CD14-positive monocyte (primary cell): ENCODE measurements around the gene PSMD3. TPM values are rescaled to one million over a fixed set of nuclear protein-coding genes. Genes with fewer than 3 reads are reported as not detected.

Experiments
- DNase-seq, 3 donors: peaks; one replicate each; pipeline ENCODE4 v3.0.0-alpha.2; 2011 to 2022
- H2AFZ ChIP-seq: 2 replicates; pipeline ENCODE4 v1.6.0; 2012; ENCODE audit warnings: mild to moderate bottlenecking, low read depth, low read length, inconsistent platforms; ENCODE audit not compliant: insufficient read depth, poor library complexity, severe bottlenecking
- H3K27ac ChIP-seq, 2 donors: 1 replicate in 1 of 2; 2 replicates in 1 of 2; pipeline ENCODE4 v1.5.1; 2012 to 2013; ENCODE audit warnings: low read length in 2 of 2, control low read depth in 1 of 2, inconsistent platforms in 1 of 2, low read depth in 1 of 2, mild to moderate bottlenecking in 1 of 2
- H3K27me3 ChIP-seq, 2 donors: one replicate each; pipeline versions ENCODE4 v1.6.0 to v1.6.1; 2011 to 2013; ENCODE audit warnings: low read length in 2 of 2; ENCODE audit not compliant: control insufficient read depth in 2 of 2, insufficient read depth in 2 of 2
- H3K36me3 ChIP-seq, 2 donors: replicated peaks in 1 of 2; 1 replicate in 1 of 2; 2 replicates in 1 of 2; pipeline versions ENCODE4 v1.5.1 to v1.6.1; 2012 to 2013; ENCODE audit warnings: low read length in 2 of 2, control low read depth in 1 of 2, inconsistent platforms in 1 of 2, mild to moderate bottlenecking in 1 of 2; ENCODE audit not compliant: insufficient read depth in 2 of 2, control insufficient read depth in 1 of 2
- H3K4me1 ChIP-seq, 2 donors: 1 replicate in 1 of 2; 2 replicates in 1 of 2; pipeline versions ENCODE4 v1.5.1 to v1.6.1; 2012 to 2013; ENCODE audit warnings: low read length in 2 of 2, control low read depth in 1 of 2, inconsistent platforms in 1 of 2, mild to moderate bottlenecking in 1 of 2, moderate library complexity in 1 of 2; ENCODE audit not compliant: insufficient read depth in 2 of 2, control insufficient read depth in 1 of 2
- H3K4me2 ChIP-seq: replicated peaks from 2 replicates; pipeline ENCODE3; 2012; ENCODE audit warnings: low read length, moderate library complexity, mild to moderate bottlenecking; ENCODE audit not compliant: poor library complexity, severe bottlenecking; ENCODE audit errors: extremely low read depth
- H3K4me3 ChIP-seq, 3 experiments: fragments of 200-600 bp in 1 of 3; sonication (generic) in 1 of 3; replicated peaks in 1 of 3; 1 replicate in 2 of 3; 2 replicates in 1 of 3; pipeline ENCODE4 v1.5.1; 2011 to 2013; ENCODE audit warnings: low read length in 3 of 3, mild to moderate bottlenecking in 3 of 3, control low read depth in 2 of 3, low read depth in 2 of 3, inconsistent platforms in 1 of 3, moderate library complexity in 1 of 3
- H3K79me2 ChIP-seq: 2 replicates; pipeline ENCODE4 v1.6.0; 2012; ENCODE audit warnings: mild to moderate bottlenecking, control low read depth, inconsistent platforms, low read length, moderate library complexity; ENCODE audit not compliant: insufficient read depth
- H3K9ac ChIP-seq: 2 replicates; pipeline ENCODE4 v1.6.0; 2017; ENCODE audit warnings: low read length, mild to moderate bottlenecking; ENCODE audit not compliant: insufficient read depth, poor library complexity, severe bottlenecking
- H3K9me3 ChIP-seq, 2 donors: replicated peaks in 1 of 2; 1 replicate in 1 of 2; 2 replicates in 1 of 2; pipeline versions ENCODE4 v1.5.1 to v1.6.1; 2012 to 2013; ENCODE audit warnings: low read length in 2 of 2, control low read depth in 1 of 2; ENCODE audit not compliant: control insufficient read depth in 1 of 2, insufficient read depth in 1 of 2
- H4K20me1 ChIP-seq: 2 replicates; pipeline ENCODE4 v1.6.0; 2012; ENCODE audit warnings: mild to moderate bottlenecking, low read length, control low read depth, moderate library complexity; ENCODE audit not compliant: insufficient read depth
- H3K27ac Mint-ChIP-seq, 7 donors: one replicate each; pipeline ENCODE4 v1.8.0; 2020; ENCODE audit warnings: mild to moderate bottlenecking in 7 of 7, mixed read lengths in 7 of 7, moderate library complexity in 6 of 7, inconsistent platforms in 2 of 7
- H3K27me3 Mint-ChIP-seq, 3 donors: one replicate each; pipeline ENCODE4 v1.8.0; 2021 to 2022; ENCODE audit warnings: low read depth in 3 of 3, mild to moderate bottlenecking in 3 of 3, mixed read lengths in 3 of 3, moderate library complexity in 3 of 3, inconsistent platforms in 1 of 3
- H3K36me3 Mint-ChIP-seq, 2 donors: one replicate each; pipeline ENCODE4 v1.8.0; 2020; ENCODE audit warnings: mixed read lengths in 2 of 2, inconsistent platforms in 1 of 2, mild to moderate bottlenecking in 1 of 2
- H3K4me1 Mint-ChIP-seq: one replicate; pipeline ENCODE4 v1.8.0; 2020; ENCODE audit warnings: mild to moderate bottlenecking, mixed read lengths
- H3K4me3 Mint-ChIP-seq, 2 donors: one replicate each; pipeline ENCODE4 v1.8.0; 2020; ENCODE audit warnings: mild to moderate bottlenecking in 2 of 2, mixed read lengths in 2 of 2, moderate library complexity in 1 of 2
- H3K9me3 Mint-ChIP-seq, 7 donors: one replicate each; pipeline ENCODE4 v1.8.0; 2020 to 2022; ENCODE audit warnings: mixed read lengths in 7 of 7, mild to moderate bottlenecking in 6 of 7, moderate library complexity in 6 of 7, inconsistent platforms in 2 of 7
- WGBS: methylation state at CpG from one replicate; pipeline ENCODE4 v1.1.5; 2013; ENCODE audit warnings: missing lambda C conversion rate; ENCODE audit not compliant: insufficient coverage; 5-methylcytosine and 5-hydroxymethylcytosine counted together
- intact Hi-C, 2 donors: fragments of 100-400 bp; cut with micrococcal nuclease; formaldehyde crosslinking; loops; one replicate each; pipeline versions ENCODE4 v1.15.0 to v1.15.1; 2023
- polyA plus RNA-seq, 3 donors: library from polyadenylated mRNA; depleted of rRNA in 1 of 3; unstranded in 2 of 3; stranded (reverse) in 1 of 3; fragments of 300-500 nt in 2 of 3; fragments of >200 nt in 1 of 3; fragmentation: Illumina TruSeq in 2 of 3; gene quantifications; 1 replicate in 2 of 3; 2 replicates in 1 of 3; pipeline ENCODE4 v1.2.3, GENCODE V29; 2012 to 2021
- TF ChIP-seq, protein P1 (sequence below): fragments of 200-600 bp; IDR thresholded peaks from one replicate; pipeline ENCODE4 v1.8.0; 2022; ENCODE audit warnings: antibody characterized with exemption, mild to moderate bottlenecking

PSMD3 gene
- polyA plus RNA-seq, 3 donors = 48.4 to 63.2 (median 48.8) TPM

DNA sequence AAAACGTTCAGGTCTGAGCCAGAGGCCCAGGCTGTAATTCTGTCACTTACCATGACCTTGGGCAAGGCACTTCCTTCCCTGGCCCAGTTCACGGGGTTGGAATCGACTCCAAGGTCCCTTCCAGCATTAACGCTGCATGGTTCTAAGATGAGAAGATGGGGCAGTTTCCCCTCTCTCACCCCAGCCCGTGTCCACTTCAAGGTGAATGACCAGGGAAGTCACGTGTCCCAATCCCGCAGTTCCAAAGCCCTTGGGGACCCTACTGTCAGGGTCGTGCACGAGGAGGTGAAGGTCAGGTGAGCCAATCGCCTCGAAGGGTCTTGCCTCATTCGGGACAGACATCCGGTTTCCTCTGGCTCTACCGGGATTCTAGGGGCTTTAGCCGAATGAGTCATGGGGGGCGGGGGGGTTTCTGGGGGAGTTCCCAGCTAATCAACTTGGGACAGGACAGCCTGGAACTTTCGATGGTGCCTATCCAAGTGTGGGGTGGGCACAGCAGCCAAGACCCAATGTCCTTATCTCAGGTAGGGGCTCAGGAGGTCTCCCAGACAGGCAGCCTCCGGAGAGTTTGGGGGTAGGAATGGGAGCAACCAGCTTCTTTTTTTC is 33.9 kb downstream of the PSMD3 start:
- Histone ChIP-seq H3K9me3 (no peaks in the 10 kb centered on the region), H4K20me1 (no peaks in the 10 kb centered on the region), H3K36me3 (peaks cover 12 to 19% of the 10 kb centered on the region in 2 donors), H3K27me3 (no peaks in the 10 kb centered on the region), H3K4me1 (no peaks in the 10 kb centered on the region), H3K27ac (no peak overlapping the region), H3K9ac (no peak overlapping the region), H3K4me2 (no peak overlapping the region), H2AFZ (no peak overlapping the region), H3K4me3 (no peak overlapping the region), H3K79me2 (no peaks in the 10 kb centered on the region)
- 78% methylated on average over 10 of the region's 18 CpGs for WGBS
- TF ChIP-seq, protein P1, sequence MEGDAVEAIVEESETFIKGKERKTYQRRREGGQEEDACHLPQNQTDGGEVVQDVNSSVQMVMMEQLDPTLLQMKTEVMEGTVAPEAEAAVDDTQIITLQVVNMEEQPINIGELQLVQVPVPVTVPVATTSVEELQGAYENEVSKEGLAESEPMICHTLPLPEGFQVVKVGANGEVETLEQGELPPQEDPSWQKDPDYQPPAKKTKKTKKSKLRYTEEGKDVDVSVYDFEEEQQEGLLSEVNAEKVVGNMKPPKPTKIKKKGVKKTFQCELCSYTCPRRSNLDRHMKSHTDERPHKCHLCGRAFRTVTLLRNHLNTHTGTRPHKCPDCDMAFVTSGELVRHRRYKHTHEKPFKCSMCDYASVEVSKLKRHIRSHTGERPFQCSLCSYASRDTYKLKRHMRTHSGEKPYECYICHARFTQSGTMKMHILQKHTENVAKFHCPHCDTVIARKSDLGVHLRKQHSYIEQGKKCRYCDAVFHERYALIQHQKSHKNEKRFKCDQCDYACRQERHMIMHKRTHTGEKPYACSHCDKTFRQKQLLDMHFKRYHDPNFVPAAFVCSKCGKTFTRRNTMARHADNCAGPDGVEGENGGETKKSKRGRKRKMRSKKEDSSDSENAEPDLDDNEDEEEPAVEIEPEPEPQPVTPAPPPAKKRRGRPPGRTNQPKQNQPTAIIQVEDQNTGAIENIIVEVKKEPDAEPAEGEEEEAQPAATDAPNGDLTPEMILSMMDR = no peak
- Mint-ChIP-seq H3K36me3 (peaks cover 14 to 22% of the 10 kb centered on the region in 2 donors), H3K9me3 (peaks cover 0 to 3% (median 0%) of the 10 kb centered on the region in 7 donors), H3K4me3 (no peak overlapping the region), H3K4me1 (peaks cover 6% of the 10 kb centered on the region), H3K27me3 (peaks cover 10 to 29% (median 13%) of the 10 kb centered on the region in 3 donors), H3K27ac (no peak overlapping the region)
- intact Hi-C loops = loop anchor here (5.0 to 10.0 kb wide), 3 partner anchors 150 to 278 kb away; no protein-coding TSS in a partner anchor
- peak in 1 of 3 donors; percentile 31 for DNase-seq

DNA sequence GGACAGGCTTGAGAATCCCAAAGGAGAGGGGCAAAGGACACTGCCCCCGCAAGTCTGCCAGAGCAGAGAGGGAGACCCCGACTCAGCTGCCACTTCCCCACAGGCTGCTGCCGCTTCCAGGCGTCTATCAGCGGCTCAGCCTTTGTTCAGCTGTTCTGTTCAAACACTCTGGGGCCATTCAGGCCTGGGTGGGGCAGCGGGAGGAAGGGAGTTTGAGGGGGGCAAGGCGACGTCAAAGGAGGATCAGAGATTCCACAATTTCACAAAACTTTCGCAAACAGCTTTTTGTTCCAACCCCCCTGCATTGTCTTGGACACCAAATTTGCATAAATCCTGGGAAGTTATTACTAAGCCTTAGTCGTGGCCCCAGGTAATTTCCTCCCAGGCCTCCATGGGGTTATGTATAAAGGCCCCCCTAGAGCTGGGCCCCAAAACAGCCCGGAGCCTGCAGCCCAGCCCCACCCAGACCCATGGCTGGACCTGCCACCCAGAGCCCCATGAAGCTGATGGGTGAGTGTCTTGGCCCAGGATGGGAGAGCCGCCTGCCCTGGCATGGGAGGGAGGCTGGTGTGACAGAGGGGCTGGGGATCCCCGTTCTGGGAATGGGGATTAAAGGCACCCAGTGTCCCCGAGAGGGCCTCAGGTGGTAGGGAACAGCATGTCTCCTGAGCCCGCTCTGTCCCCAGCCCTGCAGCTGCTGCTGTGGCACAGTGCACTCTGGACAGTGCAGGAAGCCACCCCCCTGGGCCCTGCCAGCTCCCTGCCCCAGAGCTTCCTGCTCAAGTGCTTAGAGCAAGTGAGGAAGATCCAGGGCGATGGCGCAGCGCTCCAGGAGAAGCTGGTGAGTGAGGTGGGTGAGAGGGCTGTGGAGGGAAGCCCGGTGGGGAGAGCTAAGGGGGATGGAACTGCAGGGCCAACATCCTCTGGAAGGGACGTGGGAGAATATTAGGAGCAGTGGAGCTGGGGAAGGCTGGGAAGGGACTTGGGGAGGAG is 34.7 kb downstream of the PSMD3 start, which contains the start of gene CSF3:
Gene CSF3 (plus strand): TSS at position 436 of the 993 bp plus-strand sequence. CDS start 35 bp downstream, at position 471.
- Mint-ChIP-seq H3K4me3 (no peak within 1 kb of the TSS), H3K36me3 (peaks cover 22 to 30% of the 10 kb centered on the region in 2 donors), H3K9me3 (peaks cover 0 to 3% (median 0%) of the 10 kb centered on the region in 7 donors), H3K4me1 (peaks cover 6% of the 10 kb centered on the region), H3K27ac (peak within 1 kb of the TSS in 1 of 7 donors; percentile 5), H3K27me3 (peaks cover 10 to 29% (median 13%) of the 10 kb centered on the region in 3 donors)
- H3K79me2 ChIP-seq = no peaks in the 10 kb centered on the region
- H3K4me2 ChIP-seq = no peak within 1 kb of the TSS
- no peaks in the 10 kb centered on the region for H4K20me1 ChIP-seq
- 38% methylated on average over 13 of the region's 20 CpGs for WGBS
- H3K9ac ChIP-seq = no peak within 1 kb of the TSS
- H2AFZ ChIP-seq = no peak within 1 kb of the TSS
- H3K4me3 ChIP-seq = no peak within 1 kb of the TSS
- no peak within 1 kb of the TSS for H3K27ac ChIP-seq
- peaks cover 20 to 28% of the 10 kb centered on the region in 2 donors for H3K36me3 ChIP-seq
- no peaks in the 10 kb centered on the region for H3K9me3 ChIP-seq
- H3K27me3 ChIP-seq = no peaks in the 10 kb centered on the region
- TF ChIP-seq, protein P1 = no peak
- no peaks in the 10 kb centered on the region for H3K4me1 ChIP-seq
- DNase-seq = peak in 1 of 3 donors; percentile 24
- intact Hi-C loops = loop anchor here in 1 of 2 donors (10.0 kb wide), 1 partner anchor 150 kb away; no protein-coding TSS in a partner anchor
